Measurements from ENCODE around the gene SH3GL2.

The SH3GL2 gene

GRCh38 chr9:17839776-17840175 lies 260.9 kb downstream of the SH3GL2 start:
- 83% methylated on average over 5 of the region's 5 CpGs for WGBS
- Histone ChIP-seq H3K4me3 (ENCODE audit: low read length) (no peak overlapping the region), H3K9me3 (ENCODE audit: insufficient read depth, low read depth, low read length) (peaks cover 10% of the 10 kb centered on the region), H3K27ac (ENCODE audit: low read depth, low read length) (no peak overlapping the region), H3K9ac (ENCODE audit: low read depth, low read length) (no peak overlapping the region), H3K27me3 (ENCODE audit: insufficient read depth, low read length) (no peaks in the 10 kb centered on the region), H3K4me1 (ENCODE audit: insufficient read depth, low read length) (no peaks in the 10 kb centered on the region), H3K36me3 (ENCODE audit: insufficient read depth, low read length) (no peaks in the 10 kb centered on the region)

- Histone ChIP-seq H3K27ac (ENCODE audit: low read depth, low read length) (no peak overlapping the region), H3K9me3 (ENCODE audit: insufficient read depth, low read depth, low read length) (peaks cover 12% of the 10 kb centered on the region), H3K4me1 (ENCODE audit: insufficient read depth, low read length) (no peaks in the 10 kb centered on the region), H3K27me3 (ENCODE audit: insufficient read depth, low read length) (no peaks in the 10 kb centered on the region), H3K9ac (ENCODE audit: low read depth, low read length) (no peak overlapping the region), H3K4me3 (ENCODE audit: low read length) (no peak overlapping the region), H3K36me3 (ENCODE audit: insufficient read depth, low read length) (no peaks in the 10 kb centered on the region)
- WGBS = 94% methylated on average over 1 of the region's 1 CpG
Observed at GRCh38 chr9:17843236-17843635, 264.4 kb downstream of the SH3GL2 start.
